Ishikawa (cell line): ENCODE measurements around the gene RLF.

Experiments
- CEBPB ChIP-seq: IDR thresholded peaks from 2 replicates; pipeline ENCODE4 v1.6.1; 2012
- CREB1 ChIP-seq: IDR thresholded peaks from 2 replicates; pipeline ENCODE4 v1.6.1; 2012; ENCODE audit warnings: low read depth
- EGR1 ChIP-seq: IDR thresholded peaks from 2 replicates; pipeline ENCODE4 v1.6.1; 2012
- EP300 ChIP-seq: IDR thresholded peaks from 2 replicates; pipeline ENCODE4 v1.6.1; 2012; ENCODE audit warnings: borderline replicate concordance
- FOXM1 ChIP-seq: IDR thresholded peaks from 2 replicates; pipeline ENCODE4 v1.6.1; 2012; ENCODE audit warnings: low read depth, borderline replicate concordance
- RAD21 ChIP-seq: IDR thresholded peaks from 2 replicates; pipeline ENCODE4 v1.6.1; 2012; ENCODE audit warnings: low read depth
- TCF12 ChIP-seq: IDR thresholded peaks from 2 replicates; pipeline ENCODE4 v1.6.1; 2012; ENCODE audit warnings: low read depth
- TEAD4 ChIP-seq: IDR thresholded peaks from 2 replicates; pipeline ENCODE4 v1.6.1; 2012
- YY1 ChIP-seq: IDR thresholded peaks from 2 replicates; pipeline ENCODE4 v1.6.1; 2012; ENCODE audit warnings: low read depth
- TF ChIP-seq, protein P1 (sequence below): IDR thresholded peaks from 2 replicates; pipeline ENCODE4 v1.6.1; 2012
- TF ChIP-seq, protein P2 (sequence below): IDR thresholded peaks from 2 replicates; pipeline ENCODE4 v1.6.1; 2012

DNA sequence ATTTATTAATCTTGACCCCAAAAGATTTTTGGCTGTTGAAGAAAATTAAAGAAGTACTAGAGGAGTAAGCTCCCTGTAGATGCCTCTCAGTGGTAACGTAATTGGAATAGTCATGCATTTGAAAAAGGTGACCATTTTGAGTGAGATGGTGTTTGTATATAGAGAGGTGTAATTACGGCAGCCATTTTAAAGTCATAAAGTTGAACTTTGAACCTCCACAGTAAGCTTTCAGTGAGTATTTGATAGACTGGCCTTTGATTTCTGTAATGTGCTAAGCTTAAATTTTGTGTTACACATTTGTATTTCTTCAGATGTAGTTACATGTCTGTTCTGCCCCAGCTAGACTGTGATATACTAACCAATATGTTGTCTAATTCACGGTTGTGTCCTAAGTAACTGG is 65.0 kb downstream of the RLF start:
- TF ChIP-seq YY1 = no peak
- TF ChIP-seq, protein P1, sequence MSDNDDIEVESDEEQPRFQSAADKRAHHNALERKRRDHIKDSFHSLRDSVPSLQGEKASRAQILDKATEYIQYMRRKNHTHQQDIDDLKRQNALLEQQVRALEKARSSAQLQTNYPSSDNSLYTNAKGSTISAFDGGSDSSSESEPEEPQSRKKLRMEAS = no peak
- no peak for TF ChIP-seq TCF12
- TF ChIP-seq CREB1 = no peak
- no peak for TF ChIP-seq FOXM1
- no peak for TF ChIP-seq EGR1
- TF ChIP-seq CEBPB = no peak
- no peak for TF ChIP-seq TEAD4
- TF ChIP-seq, protein P2, sequence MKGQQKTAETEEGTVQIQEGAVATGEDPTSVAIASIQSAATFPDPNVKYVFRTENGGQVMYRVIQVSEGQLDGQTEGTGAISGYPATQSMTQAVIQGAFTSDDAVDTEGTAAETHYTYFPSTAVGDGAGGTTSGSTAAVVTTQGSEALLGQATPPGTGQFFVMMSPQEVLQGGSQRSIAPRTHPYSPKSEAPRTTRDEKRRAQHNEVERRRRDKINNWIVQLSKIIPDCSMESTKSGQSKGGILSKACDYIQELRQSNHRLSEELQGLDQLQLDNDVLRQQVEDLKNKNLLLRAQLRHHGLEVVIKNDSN = no peak
- no peak for TF ChIP-seq RAD21
- no peak for TF ChIP-seq EP300
